ENCODE data around the gene CAMK4.

The CAMK4 gene

GRCh38 chr5:111518777-111519176 is 294.6 kb downstream of the CAMK4 start:
- TF ChIP-seq MEIS1 (CRISPR knock-in tag; IDR thresholded peaks at IDR 0.05; ENCODE audit: borderline replicate concordance) (no peak), GLI4 (tag by site-specific recombination; IDR thresholded peaks at IDR 0.05) (no peak), ZSCAN5A (tag by site-specific recombination; IDR thresholded peaks at IDR 0.05) (no peak), ZNF23 (tag by site-specific recombination; IDR thresholded peaks at IDR 0.05; ENCODE audit: borderline replicate concordance) (no peak), ZNF157 (tag by site-specific recombination; IDR thresholded peaks at IDR 0.05) (no peak), ZNF10 (tag by site-specific recombination; IDR thresholded peaks at IDR 0.05) (no peak), ZNF26 (tag by site-specific recombination; IDR thresholded peaks at IDR 0.05) (no peak), ZBTB10 (tag by site-specific recombination; IDR thresholded peaks at IDR 0.05) (no peak), SCRT1 (tag by site-specific recombination; IDR thresholded peaks at IDR 0.05; ENCODE audit: borderline replicate concordance) (no peak), ZBTB8A (tag by site-specific recombination; IDR thresholded peaks at IDR 0.05) (no peak), ZNF777 (tag by site-specific recombination; IDR thresholded peaks at IDR 0.05; ENCODE audit: borderline replicate concordance) (no peak), ZNF398 (tag by site-specific recombination; IDR thresholded peaks at IDR 0.05) (no peak), ZBTB44 (tag by site-specific recombination; IDR thresholded peaks at IDR 0.05) (no peak), ZNF155 (tag by site-specific recombination; IDR thresholded peaks at IDR 0.05) (no peak), ZBTB49 (tag by site-specific recombination; IDR thresholded peaks at IDR 0.05; ENCODE audit: low read depth) (no peak)
- ChIA-PET POLR2A (interaction anchor here (0.7 kb wide), 1 partner anchor 128 kb away, joined by 5 read pairs; no protein-coding TSS in a partner anchor), CTCF (interaction anchor here (0.6 to 0.8 kb wide), 2 partner anchors 13 to 629 kb away, joined by 3 read pairs; no protein-coding TSS in a partner anchor)
- Histone ChIP-seq H3K27ac (ENCODE audit: extremely low read depth, low read depth, low read length) (no peak overlapping the region), H3K4me3 (ENCODE audit: low read depth, low read length) (no peak overlapping the region), H3K36me3 (ENCODE audit: control insufficient read depth in 2 of 2, insufficient read depth in 1 of 2, low read length in 2 of 2) (no peaks in the 10 kb centered on the region), H3K9me3 (ENCODE audit: control insufficient read depth, insufficient read depth, low read depth, low read length) (no peaks in the 10 kb centered on the region), H3K4me1 (ENCODE audit: control insufficient read depth, insufficient read depth, low read length) (peaks cover 8% of the 10 kb centered on the region)

Measured in HEK293 (cell line).